HG02981 (cell line): ENCODE data around the gene SEZ6L.

Source experiments
- ATAC-seq: cut with Tn5 transposase; IDR thresholded peaks from one replicate; pipeline ENCODE4 v1.9.1; 2021; ENCODE audit warnings: mild to moderate bottlenecking, moderate library complexity; ENCODE audit not compliant: unreplicated experiment

Gene SEZ6L

GRCh38 chr22:26174280-26174679 is 5.0 kb downstream of the SEZ6L start:
- no peak for ATAC-seq

- no peak for ATAC-seq
Measured at GRCh38 chr22:26182723-26183122, 13.5 kb downstream of the SEZ6L start.

DNA sequence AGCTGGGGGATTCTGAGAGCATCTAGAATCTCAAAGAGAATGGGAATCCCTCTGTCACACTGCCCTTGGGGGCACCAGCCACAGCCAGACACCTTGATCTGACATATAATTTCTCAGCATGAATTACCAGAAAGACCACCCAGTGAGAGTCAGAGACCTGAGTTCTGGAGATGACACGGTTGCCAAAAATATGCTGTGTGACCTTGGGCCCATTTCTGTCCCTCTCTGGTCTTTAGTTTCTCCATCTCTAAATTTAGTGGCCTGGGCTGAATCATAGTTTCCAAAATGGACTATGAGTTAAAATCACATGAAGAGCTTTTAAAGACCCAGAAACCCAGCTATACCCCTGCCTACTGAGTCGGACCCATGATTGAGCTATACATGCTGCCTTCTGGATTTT is 15.9 kb downstream of the SEZ6L start:
- no peak for ATAC-seq

GRCh38 chr22:26188341-26188740 is 19.1 kb downstream of the SEZ6L start:
- no peak for ATAC-seq

- no peak for ATAC-seq
Measured at GRCh38 chr22:26194313-26194712, 25.1 kb downstream of the SEZ6L start.

DNA sequence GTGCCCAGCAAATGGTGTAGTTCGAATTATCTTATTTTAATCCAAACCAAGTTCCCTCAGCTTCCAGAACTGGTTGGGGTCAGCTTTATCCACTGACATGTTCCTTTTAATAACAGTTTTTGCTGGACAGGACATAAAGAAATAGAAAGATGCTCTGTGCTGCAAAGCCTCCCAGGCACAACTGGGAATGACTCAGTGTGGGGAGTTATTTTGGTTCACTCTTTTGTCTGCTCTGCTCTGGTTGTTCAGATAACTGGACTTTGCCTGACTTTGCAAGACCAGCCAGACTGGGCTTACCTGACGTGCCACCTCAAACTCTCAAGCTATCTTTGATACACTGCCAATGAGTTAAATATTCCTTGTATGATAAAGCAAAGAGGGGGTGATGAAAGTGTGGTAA is 25.6 kb downstream of the SEZ6L start:
- no peak for ATAC-seq

DNA sequence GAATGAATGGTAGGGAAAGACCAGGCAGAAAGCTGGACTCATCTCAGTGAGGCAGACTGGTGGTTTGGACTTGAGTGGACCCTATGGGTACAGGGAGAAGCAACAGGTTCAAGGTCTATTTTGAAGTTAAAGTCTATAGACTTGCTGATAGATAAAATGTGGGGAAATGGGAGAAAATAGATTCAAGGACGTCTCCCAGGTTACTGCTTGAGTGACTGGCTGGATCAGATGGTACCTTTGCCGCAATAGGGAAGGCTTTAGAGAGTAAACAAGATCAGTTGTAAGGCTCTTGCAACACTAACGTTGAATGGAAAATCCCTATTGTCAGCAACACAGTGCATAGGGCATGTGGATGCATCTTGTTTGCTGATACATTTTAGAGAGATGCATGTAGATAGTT is 27.4 kb downstream of the SEZ6L start:
- ATAC-seq, result no peak

- no peak for ATAC-seq
Measured at GRCh38 chr22:26197425-26197824, 28.2 kb downstream of the SEZ6L start.

GRCh38 chr22:26199665-26200064 is 30.4 kb downstream of the SEZ6L start:
- ATAC-seq, result no peak

DNA sequence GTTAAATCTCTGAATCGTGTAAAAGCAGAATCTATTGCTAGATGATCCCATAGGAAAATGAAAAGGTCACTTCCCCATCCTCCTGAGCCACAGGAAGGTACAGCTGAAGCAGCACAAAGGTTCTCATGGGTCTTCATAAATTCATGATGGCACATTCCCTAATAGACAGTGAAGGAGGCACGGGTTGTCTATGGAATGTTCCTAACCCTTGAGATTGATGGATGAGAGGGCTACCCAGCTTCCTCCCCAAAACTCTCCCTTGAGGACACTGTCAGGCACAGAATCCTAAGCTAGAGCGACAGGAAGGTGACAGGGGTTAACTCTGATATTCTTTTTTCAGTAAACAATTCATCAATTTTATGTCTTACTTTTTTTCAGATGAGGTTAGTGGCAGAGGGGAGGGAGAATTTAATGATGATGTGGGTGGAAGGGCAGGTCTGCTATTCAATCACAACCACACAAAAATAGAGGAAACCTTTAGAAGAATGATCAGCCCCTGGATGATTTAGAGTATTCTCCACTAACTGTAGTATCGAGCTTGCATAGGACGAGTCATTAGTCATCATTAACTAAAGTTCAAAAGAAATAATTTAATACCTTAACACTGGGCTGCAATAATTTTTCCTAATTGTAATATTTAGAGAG is 33.1 kb downstream of the SEZ6L start:
- ATAC-seq, result no peak

GRCh38 chr22:26205494-26205893 is 36.2 kb downstream of the SEZ6L start:
- ATAC-seq, result no peak

DNA sequence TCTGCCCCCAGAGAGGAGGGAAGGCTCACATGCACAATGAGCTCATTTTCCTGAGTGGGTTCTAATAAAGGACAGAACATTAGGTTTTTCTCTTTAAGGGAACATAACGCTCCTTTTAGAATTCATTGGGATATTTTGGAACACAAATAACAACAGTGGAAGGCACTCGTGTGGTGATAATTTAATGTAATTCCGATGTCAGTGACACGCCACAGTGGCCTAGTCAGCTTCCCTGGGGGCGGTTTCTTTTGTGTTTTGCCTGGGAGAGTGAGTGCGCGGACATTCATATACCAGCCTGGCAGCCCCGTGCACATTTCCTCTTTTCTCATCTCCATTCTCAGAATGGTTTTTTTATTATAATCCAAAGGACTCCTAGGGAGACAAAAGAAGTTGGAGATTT is 41.1 kb downstream of the SEZ6L start:
- ATAC-seq, result no peak

- no peak for ATAC-seq
Measured at GRCh38 chr22:26213826-26214225, 44.6 kb downstream of the SEZ6L start.

DNA sequence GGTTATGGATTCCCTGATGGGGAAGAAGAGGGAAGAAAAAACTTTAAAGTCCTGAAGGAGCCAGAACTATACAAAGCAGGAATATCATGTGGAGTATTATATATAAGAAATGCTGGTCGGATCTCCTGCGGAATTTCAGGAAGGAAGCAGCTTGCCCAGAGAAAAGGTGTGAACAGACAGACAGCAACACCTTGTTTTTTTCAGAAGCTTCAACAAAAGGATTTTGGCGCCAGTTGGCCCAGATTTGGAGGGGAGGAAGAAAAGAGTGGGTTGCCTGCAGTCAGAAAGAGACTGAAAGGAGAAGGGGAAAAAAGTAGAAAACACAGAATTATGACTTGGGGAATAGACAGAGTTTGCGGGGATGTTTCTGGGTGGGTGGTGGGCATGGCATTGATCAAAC is 45.2 kb downstream of the SEZ6L start:
- ATAC-seq, result no peak

DNA sequence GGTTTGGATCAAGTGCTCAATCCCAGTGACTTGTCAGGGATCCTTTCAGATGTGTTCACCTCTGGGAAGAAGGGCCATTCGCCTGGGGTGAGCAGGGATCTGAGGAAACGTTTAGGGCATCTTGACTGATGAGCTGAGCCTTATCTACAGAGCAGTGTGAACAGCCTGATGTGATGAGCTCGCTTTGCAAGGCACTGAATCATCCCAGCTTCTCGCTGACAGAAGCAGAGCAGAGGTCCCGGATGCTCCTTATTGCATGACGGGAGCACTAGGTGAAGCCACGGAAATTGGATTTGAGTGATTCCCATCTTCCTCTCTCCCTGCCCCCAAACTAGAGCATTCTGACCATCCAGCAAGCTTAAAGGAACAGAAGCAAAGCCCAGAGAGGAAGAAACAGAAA is 46.5 kb downstream of the SEZ6L start:
- no peak for ATAC-seq

GRCh38 chr22:26225207-26225606 is 55.9 kb downstream of the SEZ6L start:
- no peak for ATAC-seq

DNA sequence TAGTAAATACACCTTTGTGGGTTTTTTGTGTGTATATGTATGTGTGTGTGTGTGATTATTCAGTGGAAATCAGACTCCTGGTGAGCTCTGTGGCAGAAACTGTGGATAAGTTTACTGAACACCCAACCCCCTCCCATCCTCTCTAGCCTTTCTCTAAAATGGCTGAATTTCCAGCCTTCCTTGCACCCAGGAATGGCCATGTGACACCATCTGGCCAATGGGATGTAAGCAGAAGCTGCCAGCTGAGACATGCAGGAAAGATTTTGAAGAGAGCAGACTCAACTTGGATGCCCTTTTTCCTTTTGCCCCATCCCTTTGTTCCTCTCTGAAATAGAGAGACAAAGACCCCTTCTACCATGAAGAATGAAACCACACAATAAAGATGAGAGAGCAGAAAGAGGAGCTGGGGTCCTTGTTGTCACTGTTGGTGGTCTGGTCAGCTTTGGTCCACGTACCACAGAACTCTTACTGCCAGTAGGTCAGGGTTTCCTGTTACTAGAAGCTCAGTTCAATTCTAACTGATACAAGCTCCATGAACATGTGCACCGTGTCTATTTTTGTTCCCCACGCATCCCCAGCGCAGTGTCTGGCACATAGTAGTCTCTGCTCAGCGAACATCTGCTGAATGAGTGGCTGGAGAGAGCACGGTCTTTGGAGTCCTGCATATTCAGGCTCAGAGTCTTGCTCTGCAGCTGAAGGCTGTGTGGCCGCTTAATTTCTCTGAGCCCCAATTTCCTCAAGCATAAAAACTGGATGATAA is 57.5 kb downstream of the SEZ6L start:
- ATAC-seq, result no peak

DNA sequence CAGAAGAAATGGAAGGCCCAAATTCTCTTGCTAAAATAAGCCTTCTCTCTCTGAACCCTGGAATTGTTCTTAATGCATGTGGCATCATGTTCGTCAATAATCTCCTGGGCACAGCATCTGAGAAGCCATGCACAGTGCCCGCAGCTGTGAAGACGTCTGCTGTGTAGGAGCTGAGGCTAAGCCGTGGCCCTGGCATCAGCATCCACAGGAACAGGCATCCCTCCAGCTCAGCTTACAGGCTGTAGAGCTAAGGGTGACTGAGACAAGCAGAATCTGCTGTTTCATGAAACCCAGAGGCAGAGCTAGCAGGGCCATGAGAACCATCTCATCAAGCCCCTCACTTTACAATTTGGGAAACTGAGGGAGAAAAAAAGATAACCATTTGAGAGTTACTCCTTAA is 60.6 kb downstream of the SEZ6L start:
- no peak for ATAC-seq

- ATAC-seq, result no peak
Measured at GRCh38 chr22:26234296-26234695, 65.0 kb downstream of the SEZ6L start.

GRCh38 chr22:26235792-26236487 is 66.7 kb downstream of the SEZ6L start:
- no peak for ATAC-seq

DNA sequence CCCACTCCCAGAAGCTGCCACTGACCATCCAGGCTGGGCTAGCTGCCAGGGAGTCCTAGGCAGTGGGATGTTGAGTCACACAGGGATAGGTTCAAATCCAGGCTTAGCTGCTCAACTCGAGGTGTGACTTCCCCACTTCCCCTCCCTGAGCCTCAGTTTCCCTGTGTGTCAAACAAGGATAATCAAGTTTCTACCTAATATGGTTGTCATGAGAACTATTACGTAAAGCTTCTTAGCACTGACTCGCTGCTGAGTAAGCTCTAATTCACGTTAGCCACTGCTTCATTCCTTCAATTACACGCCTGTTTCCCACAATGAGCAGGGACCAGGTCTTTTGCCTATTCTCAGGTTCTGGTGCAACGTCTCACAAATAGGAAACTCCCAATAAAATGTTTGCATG is 67.7 kb downstream of the SEZ6L start:
- ATAC-seq, result no peak

GRCh38 chr22:26238596-26238995 is 69.3 kb downstream of the SEZ6L start:
- no peak for ATAC-seq
